Small intestine (tissue), 7 donors: Measurements from ENCODE around the gene ABCB6. TPM values are rescaled to one million over a fixed set of nuclear protein-coding genes. Genes with fewer than 3 reads are reported as not detected.

Experiments used
- DNase-seq, 2 donors: peaks; one replicate each; pipeline versions ENCODE4 v3.0.0 to v3.0.0-alpha.2; 2013
- FAIRE-seq: peaks from 2 replicates; lab custom pipeline; 2012; peaks lifted over from hg19 to GRCh38; lab: Jason Lieb, UNC
- H3K27ac ChIP-seq, 3 donors: one replicate each; pipeline ENCODE4 v1.5.1; 2013; ENCODE audit warnings: low read length in 2 of 3, mild to moderate bottlenecking in 2 of 3, control low read depth in 1 of 3, inconsistent platforms in 1 of 3, low read depth in 1 of 3, moderate library complexity in 1 of 3
- H3K27me3 ChIP-seq, 3 donors: one replicate each; pipeline ENCODE4 v1.6.1; 2013; ENCODE audit warnings: low read length in 3 of 3, inconsistent platforms in 1 of 3; ENCODE audit not compliant: control insufficient read depth in 3 of 3, insufficient read depth in 3 of 3
- H3K36me3 ChIP-seq, 3 donors: one replicate each; pipeline ENCODE4 v1.6.1; 2013; ENCODE audit warnings: low read length in 3 of 3, inconsistent platforms in 1 of 3, low read depth in 1 of 3, mild to moderate bottlenecking in 1 of 3, moderate library complexity in 1 of 3; ENCODE audit not compliant: control insufficient read depth in 3 of 3, insufficient read depth in 2 of 3
- H3K4me1 ChIP-seq, 3 donors: one replicate each; pipeline ENCODE4 v1.6.1; 2013; ENCODE audit warnings: low read length in 2 of 3, inconsistent platforms in 1 of 3, low read depth in 1 of 3, mild to moderate bottlenecking in 1 of 3, moderate library complexity in 1 of 3; ENCODE audit not compliant: control insufficient read depth in 3 of 3, insufficient read depth in 2 of 3
- H3K4me3 ChIP-seq, 3 donors: one replicate each; pipeline ENCODE4 v1.5.1; 2013; ENCODE audit warnings: low read length in 3 of 3, control low read depth in 1 of 3, inconsistent platforms in 1 of 3, low read depth in 1 of 3, mild to moderate bottlenecking in 1 of 3, moderate library complexity in 1 of 3
- H3K9me3 ChIP-seq, 2 donors: one replicate each; pipeline ENCODE4 v1.6.1; 2013; ENCODE audit warnings: low read depth in 1 of 2, low read length in 1 of 2; ENCODE audit not compliant: control insufficient read depth in 2 of 2, insufficient read depth in 1 of 2
- WGBS, 3 donors: extraction: QIAGEN DNeasy Blood & Tissue Kit; methylation state at CpG; one replicate each; pipeline ENCODE4 v1.1.7; 2013; 5-methylcytosine and 5-hydroxymethylcytosine counted together
- polyA plus RNA-seq, 4 donors: library from polyadenylated mRNA; stranded (reverse) in 3 of 4; unstranded in 1 of 4; fragments of 200-250 nt in 3 of 4; fragments of 120-200 nt in 1 of 4; gene quantifications; one replicate each; pipeline versions ENCODE4 v1.2.1 to v1.2.3, GENCODE V29; 2013
- donor health status: healthy with polysubstance abuse.
- donor health status: control.
- donor health status: control.
- donor health status: Bipolar disorder and iron deficiency.
- donor health status: healthy.

Gene ABCB6
- polyA plus RNA-seq, 4 donors: 37.7 to 49.2 (median 43.0) TPM

GRCh38 chr2:219181531-219181930, 37.2 kb downstream of the ABCB6 start:
- H3K36me3 ChIP-seq: peaks cover 23 to 47% (median 24%) of the 10 kb centered on the region in 3 donors
- DNase-seq (no peak), FAIRE-seq (no peak)
- 87 to 97% (median 95%) methylated on average over 6 of the region's 6 CpGs for WGBS, 3 donors
- no peak overlapping the region for H3K27ac ChIP-seq
- no peak overlapping the region for H3K4me3 ChIP-seq
- H3K4me1 ChIP-seq: peaks cover 3 to 10% (median 4%) of the 10 kb centered on the region in 3 donors
- no peaks in the 10 kb centered on the region for H3K9me3 ChIP-seq
- no peaks in the 10 kb centered on the region for H3K27me3 ChIP-seq

GRCh38 chr2:219180961-219181360, 37.8 kb downstream of the ABCB6 start:
- Histone ChIP-seq H3K4me3 (no peak overlapping the region), H3K36me3 (peaks cover 23 to 50% (median 24%) of the 10 kb centered on the region in 3 donors)

GRCh38 chr2:219179601-219180465, 38.9 kb downstream of the ABCB6 start:
- Histone ChIP-seq H3K27ac (no peak overlapping the region), H3K4me3 (peak overlapping the region in 1 of 3 donors; percentile 59), H3K4me1 (peaks cover 5 to 10% (median 7%) of the 10 kb centered on the region in 3 donors), H3K9me3 (no peaks in the 10 kb centered on the region), H3K27me3 (no peaks in the 10 kb centered on the region), H3K36me3 (peaks cover 23 to 56% (median 26%) of the 10 kb centered on the region in 3 donors)
- FAIRE-seq (no peak), DNase-seq (no peak)
- 91 to 97% (median 94%) methylated on average over 9 of the region's 9 CpGs for WGBS, 3 donors

More at GRCh38 chr2:219180961-219181360, 37.8 kb downstream of the ABCB6 start:
- DNase-seq (no peak), FAIRE-seq (no peak)
- peaks cover 3 to 10% (median 4%) of the 10 kb centered on the region in 3 donors for H3K4me1 ChIP-seq
- 93% methylated on average over 5 of the region's 5 CpGs for WGBS, 3 donors
- no peaks in the 10 kb centered on the region for H3K27me3 ChIP-seq
- no peak overlapping the region for H3K27ac ChIP-seq
- H3K9me3 ChIP-seq: no peaks in the 10 kb centered on the region

- H3K4me1 ChIP-seq: peaks cover 7 to 10% (median 7%) of the 10 kb centered on the region in 3 donors
- H3K27me3 ChIP-seq: no peaks in the 10 kb centered on the region
- FAIRE-seq (no peak), DNase-seq (peak in 1 of 2 donors; percentile 45)
- peak overlapping the region; percentile 59 to 95 (median 95) for H3K4me3 ChIP-seq
- H3K36me3 ChIP-seq: peaks cover 25 to 64% (median 29%) of the 10 kb centered on the region in 3 donors
- H3K9me3 ChIP-seq: no peaks in the 10 kb centered on the region
- WGBS, 3 donors: 3% methylated on average over 28 to 45 of the region's 45 CpGs
- H3K27ac ChIP-seq: peak overlapping the region; percentile 46 to 100 (median 98)
Observed at GRCh38 chr2:219178377-219179175, 40.2 kb downstream of the ABCB6 start.

GRCh38 chr2:219177552-219178376, 41.0 kb downstream of the ABCB6 start, which contains the start of gene RETREG2:
Gene RETREG2 (plus strand): TSS chr2:219178275. CDS start chr2:219178353, 78 bp downstream.
- Histone ChIP-seq H3K9me3 (no peaks in the 10 kb centered on the region), H3K27me3 (no peaks in the 10 kb centered on the region), H3K4me3 (peak within 1 kb of the TSS; percentile 86 to 95 (median 95)), H3K4me1 (peaks cover 7 to 10% (median 7%) of the 10 kb centered on the region in 3 donors), H3K36me3 (peaks cover 23 to 65% (median 31%) of the 10 kb centered on the region in 3 donors), H3K27ac (peak within 1 kb of the TSS; percentile 98 to 100 (median 100))
- 0% methylated on average over 36 to 67 of the region's 67 CpGs for WGBS, 3 donors
- DNase-seq: peak; percentile 90 to 98
- FAIRE-seq: no peak

GRCh38 chr2:219176818-219177551, 41.8 kb downstream of the ABCB6 start, which contains the start of gene CNPPD1:
Gene CNPPD1 (minus strand): TSS chr2:219176925. CDS start chr2:219176828, 97 bp downstream.
- Histone ChIP-seq H3K36me3 (peaks cover 17 to 65% (median 25%) of the 10 kb centered on the region in 3 donors), H3K4me1 (peaks cover 7 to 10% (median 7%) of the 10 kb centered on the region in 3 donors), H3K27ac (peak within 1 kb of the TSS; percentile 98 to 100 (median 100)), H3K4me3 (peak within 1 kb of the TSS; percentile 78 to 95 (median 86)), H3K9me3 (no peaks in the 10 kb centered on the region), H3K27me3 (no peaks in the 10 kb centered on the region)
- 0 to 1% (median 0%) methylated on average over 57 to 69 of the region's 69 CpGs for WGBS, 3 donors
- DNase-seq (peak; percentile 93 to 97), FAIRE-seq (no peak)
